WTC11 (cell line): ENCODE results near the gene TAF1B. TPM values are rescaled to one million over a fixed set of nuclear protein-coding genes. Genes with fewer than 3 reads are reported as not detected.

Source experiments
- ATAC-seq: fragments of 200-7000 bp; cut with Tn5 transposase; 2 replicates; pipeline ENCODE4 v1.10.0; 2021; ENCODE audit warnings: mild to moderate bottlenecking, moderate library complexity
- CTCF ChIA-PET: fragments of 300-600 bp; sonication (Branson Sonifier 250); formaldehyde crosslinking; loops from one replicate; lab custom pipeline; 2021; ENCODE audit warnings: antibody characterized with exemption; lab: Charles Lee
- POLR2A ChIA-PET: fragments of 350-600 bp; sonication (Branson Sonifier 250); formaldehyde crosslinking; loops from one replicate; lab custom pipeline; 2021; ENCODE audit warnings: antibody characterized with exemption; lab: Charles Lee
- DNase-seq: peaks from one replicate; pipeline ENCODE4 v3.0.0; 2021; ENCODE audit warnings: low spot score
- H3K27ac Mint-ChIP-seq: 2 replicates; pipeline ENCODE4 v1.8.0; 2021; ENCODE audit warnings: mixed read lengths
- H3K27me3 Mint-ChIP-seq: 2 replicates; pipeline ENCODE4 v1.8.0; 2021; ENCODE audit warnings: low read depth, mild to moderate bottlenecking, moderate library complexity, mixed read lengths
- H3K36me3 Mint-ChIP-seq: 2 replicates; pipeline ENCODE4 v1.8.0; 2021; ENCODE audit warnings: mixed read lengths
- H3K4me1 Mint-ChIP-seq: 2 replicates; pipeline ENCODE4 v1.8.0; 2022; ENCODE audit warnings: mixed read lengths
- H3K4me3 Mint-ChIP-seq: 2 replicates; pipeline ENCODE4 v1.8.0; 2021; ENCODE audit warnings: mild to moderate bottlenecking, moderate library complexity, mixed read lengths
- H3K9me3 Mint-ChIP-seq: 2 replicates; pipeline ENCODE4 v1.8.0; 2021; ENCODE audit warnings: mixed read lengths
- CREB1 ChIP-seq: sonication (generic); formaldehyde crosslinking; IDR thresholded peaks from 2 replicates; pipeline ENCODE4 v1.8.0; 2023; ENCODE audit warnings: mild to moderate bottlenecking, missing genetic modification reagents
- CREM ChIP-seq: sonication (generic); formaldehyde crosslinking; IDR thresholded peaks from 2 replicates; pipeline ENCODE4 v1.8.1; 2022; ENCODE audit warnings: mild to moderate bottlenecking, missing genetic modification reagents, moderate library complexity
- EMX1 ChIP-seq: fragments of 250-450 bp; sonication (Bioruptor Pico); IDR thresholded peaks from 2 replicates; pipeline ENCODE4 v1.8.0; 2021; ENCODE audit warnings: mild to moderate bottlenecking
- ESRRA ChIP-seq: sonication (generic); formaldehyde crosslinking; IDR thresholded peaks from 2 replicates; pipeline ENCODE4 v1.8.1; 2022; ENCODE audit warnings: mild to moderate bottlenecking, missing genetic modification reagents, borderline replicate concordance
- MYBL2 ChIP-seq: sonication (generic); formaldehyde crosslinking; IDR thresholded peaks from 2 replicates; pipeline ENCODE4 v1.8.1; 2023; ENCODE audit warnings: mild to moderate bottlenecking, moderate library complexity, missing genetic modification reagents
- NFE2L1 ChIP-seq: sonication (generic); formaldehyde crosslinking; IDR thresholded peaks from 2 replicates; pipeline ENCODE4 v1.8.1; 2023; ENCODE audit warnings: missing genetic modification reagents
- NR1H2 ChIP-seq: sonication (generic); formaldehyde crosslinking; IDR thresholded peaks from 2 replicates; pipeline ENCODE4 v1.9.0; 2021; ENCODE audit warnings: mild to moderate bottlenecking, moderate library complexity, missing genetic modification reagents
- NR2C2 ChIP-seq: sonication (generic); formaldehyde crosslinking; IDR thresholded peaks from 2 replicates; pipeline ENCODE4 v1.8.0; 2022; ENCODE audit warnings: mild to moderate bottlenecking, missing genetic modification reagents
- OVOL2 ChIP-seq: fragments of 250-450 bp; sonication (Bioruptor Pico); IDR thresholded peaks from 2 replicates; pipeline ENCODE4 v1.9.0; 2021; ENCODE audit warnings: mild to moderate bottlenecking, borderline replicate concordance
- RORB ChIP-seq: fragments of 250-450 bp; sonication (Bioruptor Pico); IDR thresholded peaks from 2 replicates; pipeline ENCODE4 v1.9.0; 2021; ENCODE audit warnings: mild to moderate bottlenecking
- SMAD4 ChIP-seq: sonication (generic); formaldehyde crosslinking; IDR thresholded peaks from 2 replicates; pipeline ENCODE4 v1.8.0; 2022; ENCODE audit warnings: mild to moderate bottlenecking, missing genetic modification reagents
- SP1 ChIP-seq: sonication (generic); formaldehyde crosslinking; conservative IDR thresholded peaks from 2 replicates; pipeline ENCODE4 v1.8.1; 2022; ENCODE audit warnings: missing genetic modification reagents
- TEAD4 ChIP-seq: sonication (generic); formaldehyde crosslinking; IDR thresholded peaks from 2 replicates; pipeline ENCODE4 v1.8.0; 2022; ENCODE audit warnings: mild to moderate bottlenecking, missing genetic modification reagents
- TP53 ChIP-seq: sonication (generic); formaldehyde crosslinking; IDR thresholded peaks from 2 replicates; pipeline ENCODE4 v1.8.1; 2023; ENCODE audit warnings: mild to moderate bottlenecking, missing genetic modification reagents
- ZNF232 ChIP-seq: sonication (generic); formaldehyde crosslinking; IDR thresholded peaks from 2 replicates; pipeline ENCODE4 v1.8.0; 2022; ENCODE audit warnings: mild to moderate bottlenecking, missing genetic modification reagents
- total RNA-seq: library from RNA; stranded (reverse); gene quantifications from 3 replicates; pipeline ENCODE4 v1.2.3, GENCODE V29; 2021
- TF ChIP-seq, protein P1 (sequence below): sonication (generic); formaldehyde crosslinking; IDR thresholded peaks from 2 replicates; pipeline ENCODE4 v1.8.0; 2023; ENCODE audit warnings: mild to moderate bottlenecking, missing genetic modification reagents
- TF ChIP-seq, protein P2 (sequence below): fragments of 250-450 bp; sonication (Bioruptor Pico); IDR thresholded peaks from 2 replicates; pipeline ENCODE4 v1.9.0; 2021; ENCODE audit warnings: mild to moderate bottlenecking
- TF ChIP-seq, protein P3 (sequence below): sonication (generic); formaldehyde crosslinking; IDR thresholded peaks from 2 replicates; pipeline ENCODE4 v1.8.0; 2022; ENCODE audit warnings: mild to moderate bottlenecking, missing genetic modification reagents
- TF ChIP-seq, protein P4 (sequence below): fragments of 250-450 bp; sonication (Bioruptor Pico); IDR thresholded peaks from 2 replicates; pipeline ENCODE4 v1.9.0; 2021; ENCODE audit warnings: mild to moderate bottlenecking
- TF ChIP-seq, protein P5 (sequence below): sonication (generic); formaldehyde crosslinking; IDR thresholded peaks from 2 replicates; pipeline ENCODE4 v1.8.1; 2023; ENCODE audit warnings: mild to moderate bottlenecking, missing genetic modification reagents, moderate library complexity
- TF ChIP-seq, protein P6 (sequence below): sonication (generic); formaldehyde crosslinking; IDR thresholded peaks from 2 replicates; pipeline ENCODE4 v1.8.1; 2022; ENCODE audit warnings: missing genetic modification reagents, borderline replicate concordance

Gene TAF1B
- total RNA-seq, 1 experiment from 2014 or later: 28.8 TPM

DNA sequence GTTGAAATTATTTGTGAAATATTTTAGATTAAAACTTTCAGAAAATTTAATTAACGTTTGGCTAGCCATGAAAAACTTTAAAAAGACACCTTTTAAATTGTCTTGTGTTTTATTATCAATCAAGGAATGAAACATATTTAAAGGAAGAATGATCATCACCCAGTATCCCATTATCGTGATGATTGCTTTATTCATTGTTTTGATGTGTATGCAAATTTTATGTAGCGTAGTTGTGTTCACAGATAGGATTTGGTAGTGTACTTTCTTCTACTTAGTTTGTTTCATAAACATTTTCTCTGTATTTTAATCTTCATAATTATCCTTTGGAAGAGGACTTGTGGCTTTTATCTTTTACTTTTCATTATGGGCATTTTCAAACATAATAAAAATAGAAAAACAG lies 116.0 kb downstream of the TAF1B start (continued):
- TF ChIP-seq, protein P1, sequence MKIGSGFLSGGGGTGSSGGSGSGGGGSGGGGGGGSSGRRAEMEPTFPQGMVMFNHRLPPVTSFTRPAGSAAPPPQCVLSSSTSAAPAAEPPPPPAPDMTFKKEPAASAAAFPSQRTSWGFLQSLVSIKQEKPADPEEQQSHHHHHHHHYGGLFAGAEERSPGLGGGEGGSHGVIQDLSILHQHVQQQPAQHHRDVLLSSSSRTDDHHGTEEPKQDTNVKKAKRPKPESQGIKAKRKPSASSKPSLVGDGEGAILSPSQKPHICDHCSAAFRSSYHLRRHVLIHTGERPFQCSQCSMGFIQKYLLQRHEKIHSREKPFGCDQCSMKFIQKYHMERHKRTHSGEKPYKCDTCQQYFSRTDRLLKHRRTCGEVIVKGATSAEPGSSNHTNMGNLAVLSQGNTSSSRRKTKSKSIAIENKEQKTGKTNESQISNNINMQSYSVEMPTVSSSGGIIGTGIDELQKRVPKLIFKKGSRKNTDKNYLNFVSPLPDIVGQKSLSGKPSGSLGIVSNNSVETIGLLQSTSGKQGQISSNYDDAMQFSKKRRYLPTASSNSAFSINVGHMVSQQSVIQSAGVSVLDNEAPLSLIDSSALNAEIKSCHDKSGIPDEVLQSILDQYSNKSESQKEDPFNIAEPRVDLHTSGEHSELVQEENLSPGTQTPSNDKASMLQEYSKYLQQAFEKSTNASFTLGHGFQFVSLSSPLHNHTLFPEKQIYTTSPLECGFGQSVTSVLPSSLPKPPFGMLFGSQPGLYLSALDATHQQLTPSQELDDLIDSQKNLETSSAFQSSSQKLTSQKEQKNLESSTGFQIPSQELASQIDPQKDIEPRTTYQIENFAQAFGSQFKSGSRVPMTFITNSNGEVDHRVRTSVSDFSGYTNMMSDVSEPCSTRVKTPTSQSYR (CRISPR knock-in tag): no peak
- TF ChIP-seq, protein P2, sequence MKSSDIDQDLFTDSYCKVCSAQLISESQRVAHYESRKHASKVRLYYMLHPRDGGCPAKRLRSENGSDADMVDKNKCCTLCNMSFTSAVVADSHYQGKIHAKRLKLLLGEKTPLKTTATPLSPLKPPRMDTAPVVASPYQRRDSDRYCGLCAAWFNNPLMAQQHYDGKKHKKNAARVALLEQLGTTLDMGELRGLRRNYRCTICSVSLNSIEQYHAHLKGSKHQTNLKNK (CRISPR knock-in tag): no peak
- TF ChIP-seq, protein P3, sequence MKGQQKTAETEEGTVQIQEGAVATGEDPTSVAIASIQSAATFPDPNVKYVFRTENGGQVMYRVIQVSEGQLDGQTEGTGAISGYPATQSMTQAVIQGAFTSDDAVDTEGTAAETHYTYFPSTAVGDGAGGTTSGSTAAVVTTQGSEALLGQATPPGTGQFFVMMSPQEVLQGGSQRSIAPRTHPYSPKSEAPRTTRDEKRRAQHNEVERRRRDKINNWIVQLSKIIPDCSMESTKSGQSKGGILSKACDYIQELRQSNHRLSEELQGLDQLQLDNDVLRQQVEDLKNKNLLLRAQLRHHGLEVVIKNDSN (CRISPR knock-in tag): no peak
- TF ChIP-seq ESRRA (CRISPR knock-in tag): no peak

DNA sequence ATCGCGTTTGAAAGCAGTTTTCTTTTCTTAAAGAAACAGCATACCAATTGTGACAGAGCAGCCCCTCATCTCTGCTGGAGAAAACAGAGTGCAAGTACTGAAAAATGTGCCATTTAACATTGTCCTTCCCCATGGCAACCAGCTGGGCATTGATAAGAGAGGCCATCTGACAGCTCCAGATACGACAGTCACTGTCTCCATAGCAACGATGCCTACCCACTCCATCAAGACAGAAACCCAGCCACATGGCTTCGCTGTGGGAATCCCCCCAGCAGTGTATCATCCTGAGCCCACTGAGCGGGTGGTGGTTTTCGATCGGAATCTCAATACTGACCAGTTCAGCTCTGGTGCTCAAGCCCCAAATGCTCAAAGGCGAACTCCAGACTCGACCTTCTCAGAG lies 117.7 kb downstream of the TAF1B start:
- ChIA-PET CTCF (interaction anchor here (0.7 kb wide), 2 partner anchors 24 to 573 kb away, joined by 3 read pairs; no protein-coding TSS in a partner anchor), POLR2A (interaction anchor here (0.6 kb wide), 1 partner anchor 428 kb away, joined by 3 read pairs; no protein-coding TSS in a partner anchor)
- H3K27me3 Mint-ChIP-seq: no peaks in the 10 kb centered on the region
- H3K36me3 Mint-ChIP-seq: no peaks in the 10 kb centered on the region
- H3K4me3 Mint-ChIP-seq: no peak overlapping the region
- ATAC-seq (no peak), DNase-seq (no peak)
- no peak overlapping the region for H3K27ac Mint-ChIP-seq
- no peaks in the 10 kb centered on the region for H3K9me3 Mint-ChIP-seq
- TF ChIP-seq SP1 (CRISPR knock-in tag) (no peak), CREM (no peak)
- H3K4me1 Mint-ChIP-seq: no peaks in the 10 kb centered on the region

DNA sequence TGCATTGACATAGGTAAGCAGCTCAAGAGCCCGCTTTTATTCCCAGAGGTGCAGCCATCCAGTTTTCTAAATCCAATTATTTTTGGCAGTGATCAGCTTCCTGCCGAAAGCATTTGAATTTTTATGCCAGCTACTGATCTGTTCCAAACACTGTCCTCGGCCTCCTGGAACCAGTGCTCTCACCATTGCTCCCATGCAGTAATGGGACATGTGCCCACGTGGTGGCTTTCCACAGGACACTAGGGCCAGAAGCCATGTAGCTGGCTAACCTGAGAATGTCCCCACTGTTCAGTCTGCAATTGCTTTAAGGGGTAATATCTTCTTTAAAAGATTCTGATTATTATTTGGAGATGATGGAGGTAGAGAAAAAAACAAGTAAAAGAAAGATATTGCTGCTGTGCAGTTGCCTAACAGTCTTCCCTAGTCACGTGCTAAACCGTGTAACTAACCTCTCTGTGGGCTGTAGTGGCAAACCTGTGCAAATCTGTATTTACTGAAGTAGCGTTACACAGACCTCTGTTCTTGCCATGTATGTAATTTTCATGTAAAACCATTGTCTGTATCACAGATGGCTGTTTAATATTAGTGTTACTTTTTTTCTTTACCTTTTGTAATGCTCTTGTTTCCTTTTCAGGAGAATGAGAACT lies 121.2 kb downstream of the TAF1B start:
- H3K27ac Mint-ChIP-seq: no peak overlapping the region
- CTCF ChIA-PET: interaction anchor here (0.9 to 1.0 kb wide), 2 partner anchors 20 to 108 kb away, joined by 3 to 7 read pairs; no protein-coding TSS in a partner anchor
- H3K4me3 Mint-ChIP-seq: no peak overlapping the region
- H3K36me3 Mint-ChIP-seq: no peaks in the 10 kb centered on the region
- no peaks in the 10 kb centered on the region for H3K9me3 Mint-ChIP-seq
- no peak for ATAC-seq
- H3K27me3 Mint-ChIP-seq: no peaks in the 10 kb centered on the region
- POLR2A ChIA-PET: no interaction called here
- no peak for DNase-seq
- no peaks in the 10 kb centered on the region for H3K4me1 Mint-ChIP-seq
- TF ChIP-seq OVOL2 (no peak), CREB1 (CRISPR knock-in tag) (no peak), MYBL2 (CRISPR knock-in tag) (no peak), TP53 (CRISPR knock-in tag) (no peak), NFE2L1 (no peak), EMX1 (CRISPR knock-in tag) (no peak), SP1 (CRISPR knock-in tag) (no peak), TEAD4 (CRISPR knock-in tag) (no peak), NR1H2 (no peak), SMAD4 (no peak), NR2C2 (CRISPR knock-in tag) (no peak), ZNF232 (no peak), RORB (CRISPR knock-in tag) (no peak)
- TF ChIP-seq, protein P4, sequence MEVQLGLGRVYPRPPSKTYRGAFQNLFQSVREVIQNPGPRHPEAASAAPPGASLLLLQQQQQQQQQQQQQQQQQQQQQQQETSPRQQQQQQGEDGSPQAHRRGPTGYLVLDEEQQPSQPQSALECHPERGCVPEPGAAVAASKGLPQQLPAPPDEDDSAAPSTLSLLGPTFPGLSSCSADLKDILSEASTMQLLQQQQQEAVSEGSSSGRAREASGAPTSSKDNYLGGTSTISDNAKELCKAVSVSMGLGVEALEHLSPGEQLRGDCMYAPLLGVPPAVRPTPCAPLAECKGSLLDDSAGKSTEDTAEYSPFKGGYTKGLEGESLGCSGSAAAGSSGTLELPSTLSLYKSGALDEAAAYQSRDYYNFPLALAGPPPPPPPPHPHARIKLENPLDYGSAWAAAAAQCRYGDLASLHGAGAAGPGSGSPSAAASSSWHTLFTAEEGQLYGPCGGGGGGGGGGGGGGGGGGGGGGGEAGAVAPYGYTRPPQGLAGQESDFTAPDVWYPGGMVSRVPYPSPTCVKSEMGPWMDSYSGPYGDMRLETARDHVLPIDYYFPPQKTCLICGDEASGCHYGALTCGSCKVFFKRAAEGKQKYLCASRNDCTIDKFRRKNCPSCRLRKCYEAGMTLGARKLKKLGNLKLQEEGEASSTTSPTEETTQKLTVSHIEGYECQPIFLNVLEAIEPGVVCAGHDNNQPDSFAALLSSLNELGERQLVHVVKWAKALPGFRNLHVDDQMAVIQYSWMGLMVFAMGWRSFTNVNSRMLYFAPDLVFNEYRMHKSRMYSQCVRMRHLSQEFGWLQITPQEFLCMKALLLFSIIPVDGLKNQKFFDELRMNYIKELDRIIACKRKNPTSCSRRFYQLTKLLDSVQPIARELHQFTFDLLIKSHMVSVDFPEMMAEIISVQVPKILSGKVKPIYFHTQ (CRISPR knock-in tag): no peak
- TF ChIP-seq, protein P1 (CRISPR knock-in tag): no peak
- TF ChIP-seq, protein P5, sequence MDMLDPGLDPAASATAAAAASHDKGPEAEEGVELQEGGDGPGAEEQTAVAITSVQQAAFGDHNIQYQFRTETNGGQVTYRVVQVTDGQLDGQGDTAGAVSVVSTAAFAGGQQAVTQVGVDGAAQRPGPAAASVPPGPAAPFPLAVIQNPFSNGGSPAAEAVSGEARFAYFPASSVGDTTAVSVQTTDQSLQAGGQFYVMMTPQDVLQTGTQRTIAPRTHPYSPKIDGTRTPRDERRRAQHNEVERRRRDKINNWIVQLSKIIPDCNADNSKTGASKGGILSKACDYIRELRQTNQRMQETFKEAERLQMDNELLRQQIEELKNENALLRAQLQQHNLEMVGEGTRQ: no peak
- TF ChIP-seq, protein P6, sequence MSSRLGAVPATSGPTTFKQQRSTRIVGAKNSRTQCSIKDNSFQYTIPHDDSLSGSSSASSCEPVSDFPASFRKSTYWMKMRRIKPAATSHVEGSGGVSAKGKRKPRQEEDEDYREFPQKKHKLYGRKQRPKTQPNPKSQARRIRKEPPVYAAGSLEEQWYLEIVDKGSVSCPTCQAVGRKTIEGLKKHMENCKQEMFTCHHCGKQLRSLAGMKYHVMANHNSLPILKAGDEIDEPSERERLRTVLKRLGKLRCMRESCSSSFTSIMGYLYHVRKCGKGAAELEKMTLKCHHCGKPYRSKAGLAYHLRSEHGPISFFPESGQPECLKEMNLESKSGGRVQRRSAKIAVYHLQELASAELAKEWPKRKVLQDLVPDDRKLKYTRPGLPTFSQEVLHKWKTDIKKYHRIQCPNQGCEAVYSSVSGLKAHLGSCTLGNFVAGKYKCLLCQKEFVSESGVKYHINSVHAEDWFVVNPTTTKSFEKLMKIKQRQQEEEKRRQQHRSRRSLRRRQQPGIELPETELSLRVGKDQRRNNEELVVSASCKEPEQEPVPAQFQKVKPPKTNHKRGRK: no peak
